ENCODE measurements around the gene TNP1.

Gene TNP1

DNA sequence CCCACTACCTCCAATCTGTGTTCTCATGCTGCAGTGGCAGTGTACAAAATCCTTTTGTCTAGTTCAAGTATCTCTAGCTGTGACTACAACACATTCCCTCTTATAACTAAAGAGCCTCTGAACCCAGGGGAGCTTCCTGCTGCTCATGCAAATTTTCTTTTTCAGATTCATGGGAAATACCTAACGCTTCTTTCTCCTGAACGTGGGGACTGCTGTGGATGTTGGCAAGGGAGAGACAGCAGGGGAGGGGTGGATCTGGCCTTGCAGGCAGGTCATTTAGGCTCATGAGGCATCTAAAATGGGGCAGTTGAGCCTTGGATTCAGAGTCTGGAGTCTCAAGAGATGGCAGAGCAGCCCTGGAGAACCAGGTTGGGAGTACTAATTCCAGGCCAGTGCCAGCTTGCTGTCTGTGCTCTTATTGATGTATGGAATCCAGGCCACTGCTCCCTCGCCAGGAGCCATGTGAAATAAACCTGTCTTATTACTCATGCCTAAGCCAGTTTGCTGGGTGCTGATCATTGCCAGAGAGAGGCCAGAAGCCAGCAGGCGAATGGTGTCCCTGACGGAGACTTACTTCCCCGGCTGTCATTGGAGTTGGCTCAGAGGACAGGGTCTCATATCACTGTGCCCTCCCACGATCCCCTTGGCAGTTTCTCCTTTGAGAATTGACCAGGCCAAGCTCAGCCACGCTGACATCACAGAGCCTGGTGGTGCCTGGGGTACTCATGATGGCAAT, 29.2 kb upstream of the TNP1 start:
- Histone ChIP-seq H3K4me2 (ENCODE audit: insufficient read depth, low read length) (no peak overlapping the region), H2AFZ (ENCODE audit: low read depth, low read length) (no peak overlapping the region), H3K27ac (ENCODE audit: low read length) (no peak overlapping the region), H3K27me3 (ENCODE audit: insufficient read depth, low read length, poor library complexity) (no peaks in the 10 kb centered on the region), H3K4me3 (ENCODE audit: low read depth in 1 of 2, low read length in 2 of 2) (no peak overlapping the region), H4K20me1 (ENCODE audit: insufficient read depth, low read length) (no peaks in the 10 kb centered on the region), H3K9ac (ENCODE audit: low read depth, low read length) (no peak overlapping the region), H3K79me2 (ENCODE audit: insufficient read depth, low read length) (no peaks in the 10 kb centered on the region), H3K36me3 (ENCODE audit: insufficient read depth, low read length) (no peaks in the 10 kb centered on the region), H3K4me1 (ENCODE audit: insufficient read depth, low read length) (no peaks in the 10 kb centered on the region), H3K9me3 (ENCODE audit: insufficient read depth, low read length, severe bottlenecking) (no peaks in the 10 kb centered on the region)
- no peak for TF ChIP-seq EZH2 (IDR thresholded peaks at IDR 0.05; ENCODE audit: borderline replicate concordance, low read depth, low read length, severe bottlenecking)
- TF ChIP-seq, protein P1, sequence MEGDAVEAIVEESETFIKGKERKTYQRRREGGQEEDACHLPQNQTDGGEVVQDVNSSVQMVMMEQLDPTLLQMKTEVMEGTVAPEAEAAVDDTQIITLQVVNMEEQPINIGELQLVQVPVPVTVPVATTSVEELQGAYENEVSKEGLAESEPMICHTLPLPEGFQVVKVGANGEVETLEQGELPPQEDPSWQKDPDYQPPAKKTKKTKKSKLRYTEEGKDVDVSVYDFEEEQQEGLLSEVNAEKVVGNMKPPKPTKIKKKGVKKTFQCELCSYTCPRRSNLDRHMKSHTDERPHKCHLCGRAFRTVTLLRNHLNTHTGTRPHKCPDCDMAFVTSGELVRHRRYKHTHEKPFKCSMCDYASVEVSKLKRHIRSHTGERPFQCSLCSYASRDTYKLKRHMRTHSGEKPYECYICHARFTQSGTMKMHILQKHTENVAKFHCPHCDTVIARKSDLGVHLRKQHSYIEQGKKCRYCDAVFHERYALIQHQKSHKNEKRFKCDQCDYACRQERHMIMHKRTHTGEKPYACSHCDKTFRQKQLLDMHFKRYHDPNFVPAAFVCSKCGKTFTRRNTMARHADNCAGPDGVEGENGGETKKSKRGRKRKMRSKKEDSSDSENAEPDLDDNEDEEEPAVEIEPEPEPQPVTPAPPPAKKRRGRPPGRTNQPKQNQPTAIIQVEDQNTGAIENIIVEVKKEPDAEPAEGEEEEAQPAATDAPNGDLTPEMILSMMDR (IDR thresholded peaks at IDR 0.05; ENCODE audit: borderline replicate concordance, extremely low read depth, low read length, poor library complexity, severe bottlenecking) = no peak
- ATAC-seq (ENCODE audit: insufficient read depth, low read depth) (no peak), DNase-seq (no peak)

DNA sequence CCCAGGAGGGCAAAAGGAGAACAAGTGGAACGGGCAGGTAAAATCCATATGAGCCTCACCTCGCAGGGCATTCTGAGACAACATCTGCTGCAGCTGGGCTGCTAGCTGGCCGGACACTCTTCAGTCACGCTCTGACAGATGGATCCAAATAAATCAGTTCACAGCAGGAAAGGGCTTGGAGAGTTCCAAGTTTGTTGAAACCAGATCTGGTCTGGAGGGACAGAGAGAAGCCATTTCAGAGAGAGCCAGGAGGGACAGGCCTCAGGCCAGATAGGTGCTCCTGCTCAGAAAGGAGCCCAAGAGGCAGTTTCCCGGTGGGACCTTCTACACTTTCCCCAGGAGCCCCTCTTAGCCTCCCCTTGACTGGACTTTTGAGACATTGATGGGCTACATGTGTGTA, 28.2 kb upstream of the TNP1 start:
- Histone ChIP-seq H3K27ac (ENCODE audit: low read length) (no peak overlapping the region), H3K4me1 (ENCODE audit: insufficient read depth, low read length) (no peaks in the 10 kb centered on the region), H3K9me3 (ENCODE audit: insufficient read depth, low read length, severe bottlenecking) (no peaks in the 10 kb centered on the region), H2AFZ (ENCODE audit: low read depth, low read length) (no peak overlapping the region), H3K4me2 (ENCODE audit: insufficient read depth, low read length) (no peak overlapping the region), H3K9ac (ENCODE audit: low read depth, low read length) (no peak overlapping the region), H3K36me3 (ENCODE audit: insufficient read depth, low read length) (no peaks in the 10 kb centered on the region), H3K27me3 (ENCODE audit: insufficient read depth, low read length, poor library complexity) (no peaks in the 10 kb centered on the region), H4K20me1 (ENCODE audit: insufficient read depth, low read length) (no peaks in the 10 kb centered on the region), H3K4me3 (ENCODE audit: low read depth in 1 of 2, low read length in 2 of 2) (no peak overlapping the region), H3K79me2 (ENCODE audit: insufficient read depth, low read length) (no peaks in the 10 kb centered on the region)
- TF ChIP-seq EZH2 (IDR thresholded peaks at IDR 0.05; ENCODE audit: borderline replicate concordance, low read depth, low read length, severe bottlenecking) = no peak
- TF ChIP-seq, protein P1 (IDR thresholded peaks at IDR 0.05; ENCODE audit: borderline replicate concordance, extremely low read depth, low read length, poor library complexity, severe bottlenecking) = no peak
- no peak for DNase-seq
- no peak for ATAC-seq (ENCODE audit: insufficient read depth, low read depth)

DNA sequence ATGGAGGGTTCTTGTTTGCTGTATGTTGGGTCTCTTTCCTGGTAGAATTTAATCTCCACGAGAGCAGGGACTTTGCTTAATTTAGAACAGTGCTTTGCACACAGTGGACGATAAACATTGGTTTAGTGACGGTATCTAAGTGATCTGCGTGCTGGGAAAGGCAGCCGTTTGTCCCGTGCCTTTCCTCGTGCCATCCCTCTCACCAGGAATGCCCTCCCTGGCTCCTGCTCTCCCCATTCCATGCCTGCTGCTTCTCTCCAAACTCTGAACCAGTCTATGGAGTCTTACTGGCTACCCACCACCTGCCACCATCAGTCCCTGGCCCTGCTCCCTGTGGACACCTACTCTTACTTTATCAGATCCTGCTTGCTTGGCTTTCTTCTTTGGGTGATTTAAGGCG, 27.3 kb upstream of the TNP1 start:
- Histone ChIP-seq H3K9me3 (ENCODE audit: insufficient read depth, low read length, severe bottlenecking) (no peaks in the 10 kb centered on the region), H3K79me2 (ENCODE audit: insufficient read depth, low read length) (no peaks in the 10 kb centered on the region), H3K9ac (ENCODE audit: low read depth, low read length) (no peak overlapping the region), H3K36me3 (ENCODE audit: insufficient read depth, low read length) (no peaks in the 10 kb centered on the region), H2AFZ (ENCODE audit: low read depth, low read length) (no peak overlapping the region), H3K4me1 (ENCODE audit: insufficient read depth, low read length) (no peaks in the 10 kb centered on the region), H4K20me1 (ENCODE audit: insufficient read depth, low read length) (no peaks in the 10 kb centered on the region), H3K4me3 (ENCODE audit: low read depth in 1 of 2, low read length in 2 of 2) (no peak overlapping the region), H3K4me2 (ENCODE audit: insufficient read depth, low read length) (no peak overlapping the region), H3K27me3 (ENCODE audit: insufficient read depth, low read length, poor library complexity) (no peaks in the 10 kb centered on the region), H3K27ac (ENCODE audit: low read length) (no peak overlapping the region)
- DNase-seq (no peak), ATAC-seq (ENCODE audit: insufficient read depth, low read depth) (no peak)
- no peak for TF ChIP-seq EZH2 (IDR thresholded peaks at IDR 0.05; ENCODE audit: borderline replicate concordance, low read depth, low read length, severe bottlenecking)
- TF ChIP-seq, protein P1 (IDR thresholded peaks at IDR 0.05; ENCODE audit: borderline replicate concordance, extremely low read depth, low read length, poor library complexity, severe bottlenecking) = no peak
